ENCODE results near the gene CFAP57.

GRCh38 chr1:43188106-43188505, 16.0 kb downstream of the CFAP57 start:
- TF ChIP-seq POLR2A (IDR thresholded peaks at IDR 0.05; ENCODE audit: low read depth, low read length) (no peak), POLR2AphosphoS5 (IDR thresholded peaks at IDR 0.05; ENCODE audit: low read depth, low read length) (no peak), TAF1 (IDR thresholded peaks at IDR 0.05; ENCODE audit: low read depth, low read length) (no peak)

Data from GM12891 (cell line).